WTC11 (cell line): Measurements from ENCODE around the gene FBXO9. TPM values are rescaled to one million over a fixed set of nuclear protein-coding genes. Genes with fewer than 3 reads are reported as not detected.

ENCODE experiments used
- ATAC-seq: fragments of 200-7000 bp; cut with Tn5 transposase; 2 replicates; pipeline ENCODE4 v1.10.0; 2021; ENCODE audit warnings: mild to moderate bottlenecking, moderate library complexity
- CTCF ChIA-PET: fragments of 300-600 bp; sonication (Branson Sonifier 250); formaldehyde crosslinking; loops from one replicate; lab custom pipeline; 2021; ENCODE audit warnings: antibody characterized with exemption; lab: Charles Lee
- POLR2A ChIA-PET: fragments of 350-600 bp; sonication (Branson Sonifier 250); formaldehyde crosslinking; loops from one replicate; lab custom pipeline; 2021; ENCODE audit warnings: antibody characterized with exemption; lab: Charles Lee
- DNase-seq: peaks from one replicate; pipeline ENCODE4 v3.0.0; 2021; ENCODE audit warnings: low spot score
- H3K27ac Mint-ChIP-seq: 2 replicates; pipeline ENCODE4 v1.8.0; 2021; ENCODE audit warnings: mixed read lengths
- H3K27me3 Mint-ChIP-seq: 2 replicates; pipeline ENCODE4 v1.8.0; 2021; ENCODE audit warnings: low read depth, mild to moderate bottlenecking, moderate library complexity, mixed read lengths
- H3K36me3 Mint-ChIP-seq: 2 replicates; pipeline ENCODE4 v1.8.0; 2021; ENCODE audit warnings: mixed read lengths
- H3K4me1 Mint-ChIP-seq: 2 replicates; pipeline ENCODE4 v1.8.0; 2022; ENCODE audit warnings: mixed read lengths
- H3K4me3 Mint-ChIP-seq: 2 replicates; pipeline ENCODE4 v1.8.0; 2021; ENCODE audit warnings: mild to moderate bottlenecking, moderate library complexity, mixed read lengths
- H3K9me3 Mint-ChIP-seq: 2 replicates; pipeline ENCODE4 v1.8.0; 2021; ENCODE audit warnings: mixed read lengths
- ARID4B ChIP-seq: sonication (generic); formaldehyde crosslinking; IDR thresholded peaks from 2 replicates; pipeline ENCODE4 v1.8.0; 2023; ENCODE audit warnings: missing genetic modification reagents, mild to moderate bottlenecking, borderline replicate concordance
- ATF6 ChIP-seq: sonication (generic); formaldehyde crosslinking; IDR thresholded peaks from 2 replicates; pipeline ENCODE4 v1.8.1; 2023; ENCODE audit warnings: mild to moderate bottlenecking, missing genetic modification reagents
- CREM ChIP-seq: sonication (generic); formaldehyde crosslinking; IDR thresholded peaks from 2 replicates; pipeline ENCODE4 v1.8.1; 2022; ENCODE audit warnings: mild to moderate bottlenecking, missing genetic modification reagents, moderate library complexity
- E2F5 ChIP-seq: sonication (generic); formaldehyde crosslinking; IDR thresholded peaks from 2 replicates; pipeline ENCODE4 v1.8.1; 2022; ENCODE audit warnings: mild to moderate bottlenecking, moderate library complexity, missing genetic modification reagents
- ELF4 ChIP-seq: sonication (generic); formaldehyde crosslinking; IDR thresholded peaks from 2 replicates; pipeline ENCODE4 v1.8.1; 2022; ENCODE audit warnings: low read depth, mild to moderate bottlenecking, moderate library complexity, missing genetic modification reagents
- GABPB1 ChIP-seq: sonication (generic); formaldehyde crosslinking; IDR thresholded peaks from 2 replicates; pipeline ENCODE4 v1.8.1; 2023; ENCODE audit warnings: mild to moderate bottlenecking, missing genetic modification reagents
- GRHL2 ChIP-seq: fragments of 250-450 bp; sonication (Bioruptor Pico); IDR thresholded peaks from 2 replicates; pipeline ENCODE4 v1.8.0; 2022; ENCODE audit warnings: mild to moderate bottlenecking, moderate library complexity; ENCODE audit not compliant: insufficient replicate concordance, severe bottlenecking
- GTF2I ChIP-seq: fragments of 250-450 bp; sonication (Bioruptor Pico); conservative IDR thresholded peaks from 2 replicates; pipeline ENCODE4 v1.4.0; 2021; ENCODE audit warnings: mild to moderate bottlenecking
- HMGA2 ChIP-seq: fragments of 250-450 bp; sonication (Bioruptor Pico); IDR thresholded peaks from 2 replicates; pipeline ENCODE4 v1.4.0; 2021; ENCODE audit warnings: mild to moderate bottlenecking, moderate library complexity
- HMGXB4 ChIP-seq: sonication (generic); formaldehyde crosslinking; IDR thresholded peaks from 2 replicates; pipeline ENCODE4 v1.8.1; 2023; ENCODE audit warnings: mild to moderate bottlenecking, moderate library complexity, missing genetic modification reagents
- IRF1 ChIP-seq: sonication (generic); formaldehyde crosslinking; IDR thresholded peaks from 2 replicates; pipeline ENCODE4 v1.8.0; 2023; ENCODE audit warnings: missing genetic modification reagents
- KAT7 ChIP-seq: sonication (generic); formaldehyde crosslinking; IDR thresholded peaks from 2 replicates; pipeline ENCODE4 v1.8.1; 2023; ENCODE audit warnings: missing genetic modification reagents, mild to moderate bottlenecking, borderline replicate concordance
- NFYB ChIP-seq: sonication (generic); formaldehyde crosslinking; conservative IDR thresholded peaks from 2 replicates; pipeline ENCODE4 v1.8.0; 2022; ENCODE audit warnings: low read depth, missing genetic modification reagents
- PREB ChIP-seq: sonication (generic); formaldehyde crosslinking; IDR thresholded peaks from 2 replicates; pipeline ENCODE4 v1.8.1; 2022; ENCODE audit warnings: mild to moderate bottlenecking, missing genetic modification reagents, moderate library complexity, borderline replicate concordance
- USF1 ChIP-seq: sonication (generic); formaldehyde crosslinking; IDR thresholded peaks from 2 replicates; pipeline ENCODE4 v1.8.0; 2022; ENCODE audit warnings: mild to moderate bottlenecking, missing genetic modification reagents
- USF2 ChIP-seq: sonication (generic); formaldehyde crosslinking; IDR thresholded peaks from 2 replicates; pipeline ENCODE4 v1.8.1; 2023; ENCODE audit warnings: mild to moderate bottlenecking, missing genetic modification reagents, moderate library complexity
- ZMAT4 ChIP-seq: fragments of 250-450 bp; sonication (Bioruptor Pico); IDR thresholded peaks from 2 replicates; pipeline ENCODE4 v1.9.0; 2021; ENCODE audit warnings: mild to moderate bottlenecking
- ZNF232 ChIP-seq: sonication (generic); formaldehyde crosslinking; IDR thresholded peaks from 2 replicates; pipeline ENCODE4 v1.8.0; 2022; ENCODE audit warnings: mild to moderate bottlenecking, missing genetic modification reagents
- ZNF317 ChIP-seq: sonication (generic); formaldehyde crosslinking; IDR thresholded peaks from 2 replicates; pipeline ENCODE4 v1.8.1; 2023; ENCODE audit warnings: low read depth, mild to moderate bottlenecking, moderate library complexity, missing genetic modification reagents, borderline replicate concordance
- ZNF671 ChIP-seq: fragments of 250-450 bp; sonication (Bioruptor Pico); IDR thresholded peaks from 2 replicates; pipeline ENCODE4 v1.8.0; 2021; ENCODE audit warnings: mild to moderate bottlenecking
- ZSCAN18 ChIP-seq: fragments of 250-450 bp; sonication (Bioruptor Pico); IDR thresholded peaks from 2 replicates; pipeline ENCODE4 v2.1.2; 2022; ENCODE audit warnings: mild to moderate bottlenecking, moderate library complexity
- total RNA-seq: library from RNA; stranded (reverse); gene quantifications from 3 replicates; pipeline ENCODE4 v1.2.3, GENCODE V29; 2021

The FBXO9 gene
- total RNA-seq, 1 experiment from 2014 or later = 54.4 TPM

- Mint-ChIP-seq H3K4me1 (no peaks in the 10 kb centered on the region), H3K4me3 (no peak overlapping the region), H3K36me3 (peaks cover 31% of the 10 kb centered on the region), H3K27ac (no peak overlapping the region), H3K9me3 (no peaks in the 10 kb centered on the region), H3K27me3 (no peaks in the 10 kb centered on the region)
- CTCF ChIA-PET = no interaction called here
- no peak for TF ChIP-seq GTF2I (CRISPR knock-in tag)
- no peak for TF ChIP-seq ZNF317 (CRISPR knock-in tag)
- TF ChIP-seq E2F5 (CRISPR knock-in tag) = no peak
- no peak for TF ChIP-seq ZNF671 (CRISPR knock-in tag)
- TF ChIP-seq ARID4B = no peak
- no peak for TF ChIP-seq NFYB
- no peak for TF ChIP-seq PREB (CRISPR knock-in tag)
- no peak for TF ChIP-seq ATF6 (CRISPR knock-in tag)
- TF ChIP-seq KAT7 (CRISPR knock-in tag) = no peak
- TF ChIP-seq USF2 = no peak
- no peak for TF ChIP-seq ELF4
- no peak for TF ChIP-seq CREM (CRISPR knock-in tag)
- no peak for TF ChIP-seq HMGA2 (CRISPR knock-in tag)
- TF ChIP-seq USF1 = no peak
- TF ChIP-seq GRHL2 (CRISPR knock-in tag) = no peak
- ATAC-seq (no peak), DNase-seq (no peak)
- POLR2A ChIA-PET = interaction anchor here (0.7 kb wide), 1 partner anchor 175 kb away, joined by 3 read pairs; no protein-coding TSS in a partner anchor
Measured at GRCh38 chr6:53035549-53036213, 29.5 kb upstream of the FBXO9 start.

GRCh38 chr6:53038141-53038540 lies 27.1 kb upstream of the FBXO9 start:
- no peak for ATAC-seq
- H3K27ac Mint-ChIP-seq = no peak overlapping the region
- H3K4me3 Mint-ChIP-seq = no peak overlapping the region
- no peak for DNase-seq
- POLR2A ChIA-PET = no interaction called here
- H3K9me3 Mint-ChIP-seq = no peaks in the 10 kb centered on the region
- H3K36me3 Mint-ChIP-seq = peaks cover 33% of the 10 kb centered on the region
- H3K27me3 Mint-ChIP-seq = no peaks in the 10 kb centered on the region
- H3K4me1 Mint-ChIP-seq = 0 out of 2 replicates have a peak, but pooled peaks cover 4% of the 10 kb centered on the region
- CTCF ChIA-PET = no interaction called here
- TF ChIP-seq ZNF232 (CRISPR knock-in tag) = no peak
- no peak for TF ChIP-seq ZSCAN18
- no peak for TF ChIP-seq GABPB1 (CRISPR knock-in tag)
- no peak for TF ChIP-seq ZMAT4 (CRISPR knock-in tag)
- no peak for TF ChIP-seq HMGXB4
- TF ChIP-seq IRF1 = no peak
